Measurements from ENCODE around the gene PVALB.

GRCh38 chr22:36808721-36809344 is 8.0 kb downstream of the PVALB start:
- TF ChIP-seq FOXA1 (IDR thresholded peaks at IDR 0.05; ENCODE audit: borderline replicate concordance) (no peak), MEF2A (IDR thresholded peaks at IDR 0.05; ENCODE audit: control insufficient read depth, low read depth, low read length) (no peak), TAF1 (IDR thresholded peaks at IDR 0.05; ENCODE audit: control insufficient read depth, extremely low read depth, insufficient read depth, low read length, severe bottlenecking) (no peak), POLR2AphosphoS5 (IDR thresholded peaks at IDR 0.05; ENCODE audit: control insufficient read depth, insufficient read depth, low read depth, low read length) (no peak), ARID4B (CRISPR knock-in tag; IDR thresholded peaks at IDR 0.05) (no peak), ATF3 (IDR thresholded peaks at IDR 0.05) (no peak), ATF3 (CRISPR knock-in tag; conservative IDR thresholded peaks at IDR 0.05) (no peak), PHB2 (IDR thresholded peaks at IDR 0.05; ENCODE audit: low read depth) (no peak), NEUROD1 (IDR thresholded peaks at IDR 0.05; ENCODE audit: borderline replicate concordance, low read depth, low read length, partially characterized antibody) (no peak), CREB5 (CRISPR knock-in tag; IDR thresholded peaks at IDR 0.05) (no peak), CTCF (IDR thresholded peaks at IDR 0.05 in 2 of 3, conservative IDR thresholded peaks at IDR 0.05 in 1 of 3; ENCODE audit: insufficient read depth in 2 of 3, low read depth in 1 of 3, low read length in 3 of 3) (no peak), PREB (CRISPR knock-in tag; IDR thresholded peaks at IDR 0.05) (no peak), ZNF134 (CRISPR knock-in tag; conservative IDR thresholded peaks at IDR 0.05) (no peak), SIN3A (IDR thresholded peaks at IDR 0.05; ENCODE audit: borderline replicate concordance in 2 of 2, control insufficient read depth in 1 of 2, low read depth in 2 of 2, low read length in 2 of 2) (no peak), SNRNP70 (optimal IDR thresholded peaks at IDR 0.05; ENCODE audit: low read depth, low read length) (no peak)

Measured in K562 (cell line).